ENCODE data around the gene MAMSTR. TPM values are rescaled to one million over a fixed set of nuclear protein-coding genes. Genes with fewer than 3 reads are reported as not detected.
"Not testable (repeated sequence)": the region's sequence is repeated elsewhere in the genome, so short reads cannot be mapped to it uniquely, and the experiment has no call there.

Gene MAMSTR
- total and polyA plus RNA-seq, 2 donors (not counting 1 experiment from before 2014, with no cell fraction given), result 0.60 to 1.6 TPM

- no peak overlapping the region for H3K4me2 ChIP-seq (replicated peaks; ENCODE audit: low read depth, low read length, poor library complexity, severe bottlenecking)
- H3K9me3 ChIP-seq (ENCODE audit: control extremely low read depth in 1 of 3, control insufficient read depth in 2 of 3, insufficient read depth in 1 of 3, low read length in 2 of 3), result no peaks in the 10 kb centered on the region
- DNase-seq (no peak), ATAC-seq (ENCODE audit: low read depth) (no peak)
- Mint-ChIP-seq H3K4me3 (no peak overlapping the region), H3K4me1 (peaks cover 2% of the 10 kb centered on the region), H3K9me3 (ENCODE audit: insufficient read depth) (no peaks in the 10 kb centered on the region), H3K27me3 (no peaks in the 10 kb centered on the region), H3K27ac (no peak overlapping the region)
- intact Hi-C loops (cut with micrococcal nuclease), result no loop called here
- no peaks in the 10 kb centered on the region for H3K4me1 ChIP-seq (ENCODE audit: control insufficient read depth in 2 of 2, insufficient read depth in 2 of 2, low read length in 2 of 2)
- TF ChIP-seq EZH2 (IDR thresholded peaks at IDR 0.05; ENCODE audit: borderline replicate concordance, insufficient read depth, low read depth, low read length, poor library complexity, severe bottlenecking), result no peak
- TF ChIP-seq CTCF (IDR thresholded peaks at IDR 0.05), result no peak
- H3K36me3 ChIP-seq (replicated peaks in 1 of 2; ENCODE audit: control extremely low read depth in 1 of 2, control insufficient read depth in 1 of 2, extremely low read depth in 1 of 2, insufficient read depth in 2 of 2, low read length in 1 of 2), result no peaks in the 10 kb centered on the region
- ChIA-PET POLR2A (no interaction called here), CTCF (interaction anchor here (1.6 kb wide), 1 partner anchor 12 kb away, joined by 3 read pairs; no protein-coding TSS in a partner anchor)
- no peaks in the 10 kb centered on the region for H4K20me1 ChIP-seq (ENCODE audit: control insufficient read depth, insufficient read depth, low read length, poor library complexity, severe bottlenecking)
- no peaks in the 10 kb centered on the region for H3K79me2 ChIP-seq (ENCODE audit: control insufficient read depth, insufficient read depth, low read length)
- H3K27ac ChIP-seq (ENCODE audit: low read length in 2 of 2), result no peak overlapping the region
- no peak overlapping the region for H3K9ac ChIP-seq (ENCODE audit: low read length)
- 93% methylated on average over 3 of the region's 3 CpGs for WGBS (ENCODE audit: insufficient coverage)
- H3K27me3 ChIP-seq (replicated peaks in 1 of 4; ENCODE audit: control extremely low read depth in 1 of 4, control insufficient read depth in 3 of 4, insufficient read depth in 4 of 4, low read length in 3 of 4), result no peaks in the 10 kb centered on the region
- no peak overlapping the region for H3K4me3 ChIP-seq (ENCODE audit: control extremely low read depth in 1 of 5, extremely low read depth in 1 of 5, insufficient read depth in 1 of 5, low read depth in 2 of 5, low read length in 4 of 5)
- no peak overlapping the region for H2AFZ ChIP-seq (ENCODE audit: insufficient read depth, low read depth, low read length, poor library complexity, severe bottlenecking)
Measured at GRCh38 chr19:48687776-48688175, 31.7 kb downstream of the MAMSTR start.

GRCh38 chr19:48686637-48687036 is 32.9 kb downstream of the MAMSTR start:
- WGBS (ENCODE audit: insufficient coverage), result 97% methylated on average over 4 of the region's 7 CpGs
- CTCF ChIA-PET, result interaction anchor here (0.6 to 1.6 kb wide), 2 partner anchors 11 to 155 kb away, joined by 3 read pairs; no protein-coding TSS in a partner anchor

More at GRCh38 chr19:48686637-48687036, 32.9 kb downstream of the MAMSTR start:
- H4K20me1 ChIP-seq (ENCODE audit: control insufficient read depth, insufficient read depth, low read length, poor library complexity, severe bottlenecking); H3K79me2 ChIP-seq (ENCODE audit: control insufficient read depth, insufficient read depth, low read length); H3K27me3 ChIP-seq (replicated peaks in 1 of 4; ENCODE audit: control extremely low read depth in 1 of 4, control insufficient read depth in 3 of 4, insufficient read depth in 4 of 4, low read length in 3 of 4); H3K4me1 Mint-ChIP-seq; ATAC-seq (ENCODE audit: low read depth); H3K27me3 Mint-ChIP-seq; H3K4me2 ChIP-seq (replicated peaks; ENCODE audit: low read depth, low read length, poor library complexity, severe bottlenecking); H3K36me3 ChIP-seq (replicated peaks in 1 of 2; ENCODE audit: control extremely low read depth in 1 of 2, control insufficient read depth in 1 of 2, extremely low read depth in 1 of 2, insufficient read depth in 2 of 2, low read length in 1 of 2); H3K4me3 Mint-ChIP-seq; H2AFZ ChIP-seq (ENCODE audit: insufficient read depth, low read depth, low read length, poor library complexity, severe bottlenecking); H3K9me3 Mint-ChIP-seq (ENCODE audit: insufficient read depth); H3K9me3 ChIP-seq (ENCODE audit: control extremely low read depth in 1 of 3, control insufficient read depth in 2 of 3, insufficient read depth in 1 of 3, low read length in 2 of 3); DNase-seq; H3K9ac ChIP-seq (ENCODE audit: low read length); H3K4me1 ChIP-seq (ENCODE audit: control insufficient read depth in 2 of 2, insufficient read depth in 2 of 2, low read length in 2 of 2); intact Hi-C loops (cut with micrococcal nuclease); H3K27ac ChIP-seq (ENCODE audit: low read length in 2 of 2); H3K4me3 ChIP-seq (ENCODE audit: control extremely low read depth in 1 of 5, extremely low read depth in 1 of 5, insufficient read depth in 1 of 5, low read depth in 2 of 5, low read length in 4 of 5); H3K27ac Mint-ChIP-seq: not testable (repeated sequence)
- POLR2A ChIA-PET, result interaction anchor here (0.6 kb wide), 1 partner anchor 39 kb away, joined by 3 read pairs; no protein-coding TSS in a partner anchor

Measured in B cell (primary cell).